Heart right ventricle (tissue), 16 donors: ENCODE data around the gene LDB2. TPM values are rescaled to one million over a fixed set of nuclear protein-coding genes. Genes with fewer than 3 reads are reported as not detected.
"Not testable (repeated sequence)": the region's sequence is repeated elsewhere in the genome, so short reads cannot be mapped to it uniquely, and the experiment has no call there.

Experiments
- ATAC-seq, 8 donors: fragments of 200-7000 bp; cut with Tn5 transposase; one replicate each; pipeline ENCODE4 v1.9.1; 2020; ENCODE audit warnings: mild to moderate bottlenecking in 8 of 8, moderate library complexity in 8 of 8, moderate number of reproducible peaks in 1 of 8
- DNase-seq, 2 donors: peaks; one replicate each; pipeline ENCODE4 v3.0.0-alpha.2; 2020
- H3K27ac ChIP-seq, 10 donors: fragments of 200-600 bp; sonication (generic) in 2 of 10; one replicate each; pipeline versions ENCODE4 v1.5.0 to v1.8.0; 2020 to 2022; ENCODE audit warnings: mild to moderate bottlenecking in 3 of 10
- H3K27me3 ChIP-seq, 7 donors: fragments of 200-600 bp; one replicate each; pipeline ENCODE4 v1.8.0; 2021 to 2022; ENCODE audit warnings: mild to moderate bottlenecking in 2 of 7
- H3K36me3 ChIP-seq, 9 donors: fragments of 200-600 bp; sonication (generic) in 1 of 9; one replicate each; pipeline versions ENCODE4 v1.5.0 to v1.8.0; 2020 to 2022; ENCODE audit warnings: mild to moderate bottlenecking in 2 of 9
- H3K4me1 ChIP-seq, 9 donors: fragments of 200-600 bp; sonication (generic) in 1 of 9; one replicate each; pipeline versions ENCODE4 v1.5.0 to v1.8.0; 2020 to 2022; ENCODE audit warnings: mild to moderate bottlenecking in 4 of 9
- H3K4me3 ChIP-seq, 10 donors: fragments of 200-600 bp; sonication (generic) in 2 of 10; one replicate each; pipeline versions ENCODE4 v1.5.0 to v1.8.0; 2020 to 2022; ENCODE audit warnings: mild to moderate bottlenecking in 7 of 10, moderate library complexity in 2 of 10
- H3K9me3 ChIP-seq, 11 donors: fragments of 200-600 bp in 10 of 11; sonication (generic) in 2 of 11; one replicate each; pipeline versions ENCODE4 v1.5.0 to v1.8.0; 2013 to 2022; ENCODE audit warnings: mild to moderate bottlenecking in 2 of 11, control low read depth in 1 of 11, moderate library complexity in 1 of 11
- CTCF ChIP-seq, 9 donors: fragments of 200-600 bp; sonication (generic) in 2 of 9; IDR thresholded peaks; one replicate each; pipeline versions ENCODE4 v1.5.0 to v1.8.0; 2021 to 2022; ENCODE audit warnings: antibody characterized with exemption in 9 of 9, mild to moderate bottlenecking in 5 of 9, moderate library complexity in 1 of 9
- WGBS, 2 donors: extraction: QIAGEN DNeasy Blood & Tissue Kit; methylation state at CpG; one replicate each; pipeline ENCODE4 v1.1.7; 2013; ENCODE audit warnings: inconsistent platforms in 1 of 2; 5-methylcytosine and 5-hydroxymethylcytosine counted together
- intact Hi-C, 10 donors: fragments of 100-400 bp; cut with DNase I; formaldehyde crosslinking; loops; one replicate each; pipeline versions ENCODE4 v1.11.1 to v1.14.2; 2022
- polyA plus RNA-seq, 2 donors: library from polyadenylated mRNA; stranded (reverse); fragments of 200-250 nt; gene quantifications; one replicate each; pipeline ENCODE4 v1.2.3, GENCODE V29; 2013
- total RNA-seq, 10 donors: library from RNA; stranded (reverse); fragmentation: NEBNext Ultra II Directional in 3 of 10; extraction: Animal tissue kit (Norgen Biotek cat#: 25700) in 3 of 10; gene quantifications; one replicate each; pipeline versions ENCODE4 v1.2.1 to v1.2.4, GENCODE V29; 2021 to 2023
- donor health status: Arrhythmogenic right ventricular cardiomyopathy.
- donor health status: ischemic (EF 13 %, LVEDD 7.1; RV severe dilation, severe dysfunction).
- donor health status: healthy with polysubstance abuse.
- donor health status: DM: no; HTN: yes; CAD: no.
- donor health status: DM: no; HTN: no; CAD: no.
- donor health status: ischemic (EF 25% LVEDD 6.9; RV normal size, moderate dysfunction).
- donor health status: ischemic (EF 25% LVEDD 5.7; RV mildly dilated, moderate dysfunction).
- donor health status: healthy.
- donor health status: DM: yes; HTN: yes; CAD: no.
- donor health status: Ischemic cardiomyopathy.
- donor health status: ischemic (EF 35%, LVEDD 5.7; RV mildly dilated, moderate dysfunction).
- donor health status: nonischemic (EF 11% LVEDD 7.7; RV severe dilation, severe dysfunction).
- donor health status: DM: yes; HTN: yes; CAD: no.
- donor health status: PGD.
- donor health status: ischemic (EF 29% LVEDD 5.4; RV normal size, mild dysfunction).
- donor health status: nonischemic (EF 23%, LVEDD 6.1; RV moderate dilation, normal function).

Gene LDB2
- total and polyA plus RNA-seq, 12 donors = 14.5 to 43.3 (median 23.5) TPM

- no peak for TF ChIP-seq CTCF (IDR thresholded peaks at IDR 0.05)
- H3K36me3 ChIP-seq = no peaks in the 10 kb centered on the region
- H3K27me3 ChIP-seq = no peaks in the 10 kb centered on the region
- no peak overlapping the region for H3K4me3 ChIP-seq
- peaks cover 0 to 27% (median 0%) of the 10 kb centered on the region in 11 donors for H3K9me3 ChIP-seq
- WGBS, 2 donors = 70 to 90% methylated on average over 2 of the region's 2 CpGs
- intact Hi-C loops = no loop called here
- DNase-seq (no peak), ATAC-seq (no peak)
- peaks cover 0 to 23% (median 0%) of the 10 kb centered on the region in 9 donors for H3K4me1 ChIP-seq
- H3K27ac ChIP-seq = no peak overlapping the region
These were observed 262.1 kb downstream of the LDB2 start for GRCh38 chr4:16636304-16636703.

- peaks cover 0 to 18% (median 0%) of the 10 kb centered on the region in 11 donors for H3K9me3 ChIP-seq
- peaks cover 0 to 31% (median 5%) of the 10 kb centered on the region in 9 donors for H3K4me1 ChIP-seq
- H3K36me3 ChIP-seq, H3K4me3 ChIP-seq, H3K27ac ChIP-seq, intact Hi-C loops, H3K27me3 ChIP-seq, DNase-seq, ATAC-seq: not testable (repeated sequence)
- 81 to 83% methylated on average over 2 of the region's 2 CpGs for WGBS, 2 donors
- TF ChIP-seq CTCF (IDR thresholded peaks at IDR 0.05) = peak in 1 of 9 donors; percentile 7
These were observed 269.2 kb downstream of the LDB2 start for GRCh38 chr4:16629274-16629673.

GRCh38 chr4:16628835-16629234, 269.6 kb downstream of the LDB2 start:
- H3K36me3 ChIP-seq, H3K27ac ChIP-seq, H3K27me3 ChIP-seq, DNase-seq, intact Hi-C loops, H3K4me3 ChIP-seq, ATAC-seq: not testable (repeated sequence)
- peaks cover 0 to 31% (median 5%) of the 10 kb centered on the region in 9 donors for H3K4me1 ChIP-seq
- H3K9me3 ChIP-seq = peaks cover 0 to 13% (median 0%) of the 10 kb centered on the region in 11 donors
- WGBS, 2 donors = 82 to 96% methylated on average over 4 of the region's 4 CpGs

- peaks cover 0 to 7% (median 0%) of the 10 kb centered on the region in 11 donors for H3K9me3 ChIP-seq
- H3K4me1 ChIP-seq = peaks cover 0 to 36% (median 5%) of the 10 kb centered on the region in 9 donors
- WGBS, 2 donors = 78 to 89% methylated on average over 6 of the region's 6 CpGs
- no peak for ATAC-seq
- DNase-seq = no peak
- no peak overlapping the region for H3K4me3 ChIP-seq
- peak overlapping the region in 1 of 10 donors; percentile 52 for H3K27ac ChIP-seq
- no peak for TF ChIP-seq CTCF (IDR thresholded peaks at IDR 0.05)
- no peaks in the 10 kb centered on the region for H3K27me3 ChIP-seq
- no peaks in the 10 kb centered on the region for H3K36me3 ChIP-seq
- intact Hi-C loops = no loop called here
These were observed 270.4 kb downstream of the LDB2 start for GRCh38 chr4:16627999-16628398.

GRCh38 chr4:16626945-16627344, 271.5 kb downstream of the LDB2 start:
- ATAC-seq (peak; percentile 75 to 97 (median 86)), DNase-seq (peak in 1 of 2 donors; percentile 43)
- WGBS, 2 donors = 32 to 33% methylated on average over 5 of the region's 5 CpGs
- Histone ChIP-seq H3K27me3 (no peaks in the 10 kb centered on the region), H3K36me3 (no peaks in the 10 kb centered on the region), H3K4me1 (peaks cover 0 to 46% (median 11%) of the 10 kb centered on the region in 9 donors), H3K4me3 (no peak overlapping the region), H3K9me3 (no peaks in the 10 kb centered on the region), H3K27ac (peak overlapping the region in 1 of 10 donors; percentile 52)
- no peak for TF ChIP-seq CTCF (IDR thresholded peaks at IDR 0.05)
- intact Hi-C loops = no loop called here
